BLaER1 (cell line): ENCODE measurements around the gene NADK.

Experiments
- H3K27ac ChIP-seq: shearing (Covaris generic); formaldehyde crosslinking; 2 replicates; pipeline ENCODE4 v1.8.1; 2022
- H3K27me3 ChIP-seq: shearing (Covaris generic); formaldehyde crosslinking; 2 replicates; pipeline ENCODE4 v1.8.1; 2022
- H3K36me3 ChIP-seq: shearing (Covaris generic); formaldehyde crosslinking; 2 replicates; pipeline ENCODE4 v1.8.1; 2022
- H3K4me1 ChIP-seq: shearing (Covaris generic); formaldehyde crosslinking; 2 replicates; pipeline ENCODE4 v1.8.1; 2022
- H3K4me2 ChIP-seq: shearing (Covaris generic); formaldehyde crosslinking; 2 replicates; pipeline ENCODE4 v1.8.1; 2022
- H3K4me3 ChIP-seq: shearing (Covaris generic); formaldehyde crosslinking; 2 replicates; pipeline ENCODE4 v1.8.1; 2022
- H3K9ac ChIP-seq: shearing (Covaris generic); formaldehyde crosslinking; 2 replicates; pipeline ENCODE4 v1.8.1; 2022
- H3K9me3 ChIP-seq: shearing (Covaris generic); formaldehyde crosslinking; 2 replicates; pipeline ENCODE4 v1.8.1; 2022
- H4K20me1 ChIP-seq: shearing (Covaris generic); formaldehyde crosslinking; 2 replicates; pipeline ENCODE4 v1.8.1; 2022
- Cebpa-rat ChIP-seq: shearing (Covaris generic); IDR thresholded peaks from 2 replicates; pipeline ENCODE4 v1.8.1; 2022

The NADK gene, protein sequence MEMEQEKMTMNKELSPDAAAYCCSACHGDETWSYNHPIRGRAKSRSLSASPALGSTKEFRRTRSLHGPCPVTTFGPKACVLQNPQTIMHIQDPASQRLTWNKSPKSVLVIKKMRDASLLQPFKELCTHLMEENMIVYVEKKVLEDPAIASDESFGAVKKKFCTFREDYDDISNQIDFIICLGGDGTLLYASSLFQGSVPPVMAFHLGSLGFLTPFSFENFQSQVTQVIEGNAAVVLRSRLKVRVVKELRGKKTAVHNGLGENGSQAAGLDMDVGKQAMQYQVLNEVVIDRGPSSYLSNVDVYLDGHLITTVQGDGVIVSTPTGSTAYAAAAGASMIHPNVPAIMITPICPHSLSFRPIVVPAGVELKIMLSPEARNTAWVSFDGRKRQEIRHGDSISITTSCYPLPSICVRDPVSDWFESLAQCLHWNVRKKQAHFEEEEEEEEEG

DNA sequence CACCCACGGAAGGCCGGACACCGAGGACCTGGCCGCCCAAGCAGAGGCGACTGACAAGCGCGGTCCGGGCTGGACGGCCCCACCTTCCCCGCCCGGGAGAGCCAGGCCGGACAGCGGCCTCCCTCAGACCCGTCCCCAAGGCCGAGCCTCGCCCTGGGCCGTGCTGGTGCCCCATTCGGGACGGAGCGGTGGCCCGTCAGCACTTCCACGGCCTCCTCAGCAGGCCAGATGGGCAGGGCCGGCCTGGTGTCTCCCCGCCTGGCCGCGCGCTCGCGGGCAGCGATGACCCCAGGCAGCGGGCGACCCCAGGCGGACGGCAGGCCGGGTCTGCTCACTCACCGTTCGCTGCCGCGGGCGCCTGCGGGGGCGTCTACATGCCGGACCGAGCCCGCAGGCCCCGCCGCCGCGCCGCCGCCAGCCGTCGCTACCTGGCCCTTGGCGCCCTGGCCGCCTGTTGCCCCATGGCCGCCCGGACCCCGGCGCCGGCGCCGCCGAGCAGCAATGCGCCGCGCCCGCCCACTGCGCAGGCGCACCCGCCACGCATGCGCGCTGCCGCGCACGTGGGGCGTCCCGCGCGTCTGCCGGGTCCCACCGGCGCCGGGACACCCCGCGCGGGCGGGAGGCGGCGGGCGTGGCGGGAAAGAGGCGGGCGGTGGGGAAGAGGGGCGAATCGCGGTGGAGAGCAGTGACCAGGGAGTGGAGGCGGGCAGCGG lies at the start of gene NADK:
TSS of gene NADK (minus strand) at position 521 of the 713 bp plus-strand sequence. CDS start 13,064 bp downstream, outside the sequence.
- Histone ChIP-seq H3K9ac (peak within 1 kb of the TSS; percentile 100), H3K4me3 (peak within 1 kb of the TSS; percentile 100), H3K4me2 (peak within 1 kb of the TSS; percentile 97), H3K27me3 (no peaks in the 10 kb centered on the region), H3K4me1 (peaks cover 72% of the 10 kb centered on the region), H4K20me1 (peaks cover 57% of the 10 kb centered on the region), H3K27ac (peak within 1 kb of the TSS; percentile 100), H3K36me3 (peaks cover 17% of the 10 kb centered on the region), H3K9me3 (peaks cover under 1% of the 10 kb centered on the region; the same call in 1 of the 2 replicates)
- TF ChIP-seq Cebpa-rat = no peak

DNA sequence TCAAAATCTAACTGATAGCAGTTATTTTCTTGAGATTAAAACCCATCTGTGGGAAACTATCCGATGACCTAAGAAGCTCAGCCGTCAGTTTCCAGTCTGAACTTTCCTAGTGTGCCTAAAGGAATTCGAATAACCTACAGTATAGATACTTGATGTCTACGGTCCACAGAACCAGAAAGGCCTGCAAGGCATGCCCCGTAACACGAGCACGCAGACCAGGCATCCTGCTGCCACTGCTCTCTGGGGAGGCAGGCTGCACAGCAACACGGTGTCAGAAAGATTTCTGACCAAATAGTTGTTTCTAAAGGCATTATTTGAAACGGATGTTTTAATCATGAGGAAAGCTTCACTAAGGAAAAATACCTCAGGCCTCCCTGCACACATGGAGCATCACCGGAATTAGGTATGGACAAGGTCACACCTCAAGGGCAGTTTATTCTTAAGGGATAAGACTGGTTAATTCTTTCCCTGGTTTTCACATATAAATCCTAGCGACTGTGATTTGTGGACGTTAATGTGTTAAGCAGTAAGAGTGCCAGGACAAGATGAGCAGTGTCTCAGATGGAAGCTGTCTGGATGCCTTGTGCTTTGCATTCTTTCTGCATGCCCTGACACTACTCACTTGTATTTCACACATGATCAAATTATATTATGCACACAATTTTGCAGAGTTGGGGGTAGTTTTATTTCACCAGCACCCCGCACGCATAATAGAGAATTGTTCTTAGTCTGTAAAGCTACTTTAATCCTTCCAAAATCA lies 49.0 kb upstream of the NADK start:
- H3K4me3 ChIP-seq = no peak overlapping the region
- no peak for TF ChIP-seq Cebpa-rat
- peak overlapping the region; percentile 43; the same call in 1 of the 2 replicates for H3K9ac ChIP-seq
- peaks cover 80% of the 10 kb centered on the region for H3K36me3 ChIP-seq
- no peaks in the 10 kb centered on the region for H3K27me3 ChIP-seq
- peak overlapping the region; percentile 95 for H3K27ac ChIP-seq
- H3K9me3 ChIP-seq = no peaks in the 10 kb centered on the region
- H3K4me2 ChIP-seq = peak overlapping the region; percentile 98
- H4K20me1 ChIP-seq = peaks cover 98% of the 10 kb centered on the region
- peaks cover 97% of the 10 kb centered on the region for H3K4me1 ChIP-seq

DNA sequence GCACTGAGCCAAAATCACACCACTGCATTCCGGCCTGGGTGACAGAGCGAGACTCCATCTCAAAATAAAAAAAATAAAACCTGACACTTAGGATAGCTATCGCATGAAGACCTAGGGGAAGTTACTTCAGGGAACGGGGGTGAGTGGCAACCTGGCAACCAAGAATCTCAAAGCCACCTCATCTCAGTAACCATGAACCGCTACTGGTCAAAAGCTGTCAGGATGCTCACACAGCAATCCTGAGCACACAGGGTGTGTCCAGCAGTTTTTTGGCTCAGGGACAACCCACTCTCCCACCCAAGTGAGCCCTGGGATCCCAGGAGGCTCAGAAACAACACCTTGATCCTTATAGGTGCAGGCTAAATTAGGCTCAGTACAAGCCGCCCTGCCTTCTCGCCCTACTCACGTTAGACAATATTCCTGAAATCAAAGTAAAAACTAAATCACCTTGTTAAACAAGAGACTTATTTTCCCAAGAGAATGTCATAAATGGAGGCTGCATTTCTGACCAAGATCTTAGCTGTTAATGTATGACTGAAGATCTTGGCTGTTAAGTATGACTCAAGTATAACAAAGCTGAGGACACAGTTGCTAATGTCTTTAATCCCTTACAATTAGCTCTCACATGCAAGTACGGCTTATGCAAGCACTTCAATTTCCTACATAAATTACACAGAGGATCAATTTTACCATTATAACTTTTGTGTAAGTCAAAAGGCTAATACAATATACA lies 48.3 kb upstream of the NADK start:
- Histone ChIP-seq H4K20me1 (peaks cover 98% of the 10 kb centered on the region), H3K9ac (no peak overlapping the region), H3K4me1 (peaks cover 96% of the 10 kb centered on the region), H3K36me3 (peaks cover 80% of the 10 kb centered on the region), H3K4me2 (peak overlapping the region; percentile 98), H3K27me3 (no peaks in the 10 kb centered on the region), H3K27ac (peak overlapping the region; percentile 95), H3K4me3 (no peak overlapping the region), H3K9me3 (no peaks in the 10 kb centered on the region)
- TF ChIP-seq Cebpa-rat = no peak

DNA sequence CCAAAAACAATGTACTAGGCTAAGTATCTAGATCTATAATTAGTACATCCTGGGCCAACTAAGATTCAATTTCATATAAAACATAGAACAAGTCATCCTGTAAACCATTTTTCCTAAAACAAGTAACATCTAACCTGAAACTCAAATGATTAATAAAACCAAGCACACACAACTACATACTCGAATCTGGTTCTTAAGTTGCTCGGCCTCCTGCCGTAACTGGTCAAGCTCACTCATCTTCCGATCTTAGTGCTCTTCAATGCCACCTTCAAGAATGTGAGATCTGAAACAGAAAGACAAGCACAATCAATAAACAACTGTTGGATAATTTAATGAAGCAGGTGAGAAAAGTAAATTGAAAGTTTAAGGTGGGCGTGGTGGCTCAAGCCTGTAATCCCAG lies 46.9 kb upstream of the NADK start:
- Histone ChIP-seq H3K4me1 (peaks cover 83% of the 10 kb centered on the region), H3K9ac (no peak overlapping the region), H3K4me3 (no peak overlapping the region), H3K27ac (0 out of 2 replicates have a peak overlapping the region, but pooled peaks have one; percentile 18), H3K36me3 (peaks cover 78% of the 10 kb centered on the region), H3K27me3 (no peaks in the 10 kb centered on the region), H4K20me1 (peaks cover 99% of the 10 kb centered on the region), H3K9me3 (no peaks in the 10 kb centered on the region), H3K4me2 (no peak overlapping the region)
- TF ChIP-seq Cebpa-rat = no peak

DNA sequence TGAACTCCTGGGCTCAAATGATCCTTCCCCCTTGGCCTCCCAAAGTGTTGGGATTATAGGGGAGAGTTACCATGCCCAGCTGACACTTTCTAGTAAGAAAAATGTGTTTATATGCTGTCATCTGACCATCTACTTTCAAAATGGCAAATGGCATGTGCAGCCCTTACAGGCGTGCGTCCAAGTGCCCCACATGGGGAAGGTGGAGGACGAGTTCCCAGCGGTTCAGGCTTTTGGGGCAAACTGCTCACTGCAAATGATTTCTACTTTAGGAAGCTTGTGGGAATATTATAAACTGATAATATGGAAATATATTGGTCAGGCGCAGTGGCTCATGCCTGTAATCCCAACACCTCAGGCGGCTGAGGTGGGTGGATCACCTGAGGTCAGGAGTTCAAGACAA lies 41.5 kb upstream of the NADK start:
- Histone ChIP-seq H3K4me2 (no peak overlapping the region), H3K27ac (no peak overlapping the region), H3K36me3 (peaks cover 97% of the 10 kb centered on the region), H3K9me3 (no peaks in the 10 kb centered on the region), H3K27me3 (no peaks in the 10 kb centered on the region), H3K4me3 (no peak overlapping the region), H3K9ac (no peak overlapping the region), H4K20me1 (peaks cover 100% of the 10 kb centered on the region), H3K4me1 (peaks cover 32% of the 10 kb centered on the region)
- no peak for TF ChIP-seq Cebpa-rat

DNA sequence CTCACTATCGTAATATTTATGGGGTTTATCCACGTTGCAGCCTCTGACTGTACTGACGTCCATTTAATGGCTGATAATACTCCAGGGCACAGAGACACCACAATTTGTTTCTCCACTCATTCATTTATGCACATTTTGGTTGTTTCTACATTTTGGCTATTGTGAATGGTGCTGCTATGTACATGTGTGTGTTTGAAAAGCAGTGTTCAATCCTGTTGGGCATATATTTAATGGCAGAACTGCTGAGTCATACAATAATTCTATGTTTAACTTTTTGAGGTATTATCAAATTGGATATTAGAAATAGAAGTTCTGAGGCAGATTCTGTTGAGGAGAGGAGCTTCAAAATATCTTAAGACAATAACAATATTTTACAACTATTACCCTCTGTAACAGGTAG lies 39.0 kb upstream of the NADK start:
- H3K4me1 ChIP-seq = peaks cover 6% of the 10 kb centered on the region
- no peak overlapping the region for H3K4me2 ChIP-seq
- H3K36me3 ChIP-seq = peaks cover 98% of the 10 kb centered on the region
- no peak overlapping the region for H3K4me3 ChIP-seq
- H3K9me3 ChIP-seq = no peaks in the 10 kb centered on the region
- H3K9ac ChIP-seq = no peak overlapping the region
- no peak for TF ChIP-seq Cebpa-rat
- H3K27ac ChIP-seq = no peak overlapping the region
- no peaks in the 10 kb centered on the region for H3K27me3 ChIP-seq
- peaks cover 95% of the 10 kb centered on the region for H4K20me1 ChIP-seq

DNA sequence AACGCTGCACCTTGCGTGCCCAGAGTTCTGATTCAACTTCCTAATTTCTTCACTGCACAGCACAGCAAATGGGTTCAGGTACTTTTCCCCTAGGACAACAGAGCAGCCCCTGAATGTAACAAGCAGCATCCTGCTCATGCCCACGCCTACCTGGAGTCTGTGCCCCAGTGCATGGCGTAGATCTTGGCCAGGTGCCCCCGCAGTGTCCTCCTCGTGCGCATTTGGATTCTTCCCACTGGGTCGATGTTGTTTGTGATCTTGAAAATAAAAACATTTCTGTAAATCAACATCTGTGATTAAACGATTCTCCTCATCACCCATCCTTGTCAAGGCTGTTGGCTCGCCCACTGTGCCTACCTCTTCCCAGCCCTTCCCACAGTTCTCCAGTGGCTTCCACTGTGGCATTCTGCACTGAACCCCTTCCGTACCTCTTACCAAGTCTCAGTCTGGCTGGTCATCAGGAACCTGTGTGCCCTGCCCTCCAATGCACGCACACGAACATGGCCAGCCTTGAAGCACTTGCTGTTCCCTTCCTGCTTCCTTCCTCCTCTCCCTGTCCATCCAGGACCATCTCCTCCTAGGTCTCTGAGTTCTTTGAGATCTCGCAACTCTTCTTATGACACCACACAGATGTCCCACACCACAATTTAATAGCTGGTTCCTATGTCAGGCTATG lies 37.5 kb upstream of the NADK start:
- Histone ChIP-seq H3K4me2 (no peak overlapping the region), H3K36me3 (peaks cover 98% of the 10 kb centered on the region), H3K27ac (no peak overlapping the region; the same call in 1 of the 2 replicates), H4K20me1 (peaks cover 95% of the 10 kb centered on the region), H3K9ac (no peak overlapping the region), H3K4me1 (no peaks in the 10 kb centered on the region), H3K27me3 (no peaks in the 10 kb centered on the region), H3K4me3 (no peak overlapping the region), H3K9me3 (no peaks in the 10 kb centered on the region)
- TF ChIP-seq Cebpa-rat = no peak

DNA sequence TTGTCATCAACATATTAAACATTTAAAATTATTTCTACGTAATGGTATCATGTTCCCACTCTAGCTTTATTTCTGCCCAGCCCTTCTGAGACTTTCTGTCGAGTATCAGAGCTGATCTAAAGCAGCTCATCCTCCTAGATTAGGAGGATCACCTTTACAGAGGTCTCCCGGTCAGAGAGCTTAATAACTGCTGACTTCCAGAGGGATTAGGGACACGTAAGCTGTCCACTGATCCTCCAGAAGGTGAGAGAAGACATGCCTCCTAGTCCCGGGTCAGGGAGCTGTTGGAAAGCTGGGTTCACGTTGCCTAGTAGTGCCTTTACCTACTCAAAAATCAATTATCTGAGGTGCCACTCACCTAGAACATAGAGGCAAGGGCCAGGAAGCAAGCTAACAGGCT lies 31.2 kb upstream of the NADK start:
- Histone ChIP-seq H3K4me1 (no peaks in the 10 kb centered on the region), H3K9ac (no peak overlapping the region), H3K27ac (no peak overlapping the region; the same call in 1 of the 2 replicates), H3K27me3 (no peaks in the 10 kb centered on the region), H3K9me3 (no peaks in the 10 kb centered on the region), H3K4me3 (no peak overlapping the region), H3K36me3 (peaks cover 99% of the 10 kb centered on the region), H3K4me2 (no peak overlapping the region), H4K20me1 (peaks cover 95% of the 10 kb centered on the region)
- no peak for TF ChIP-seq Cebpa-rat
